Measurements from ENCODE around the gene METTL25B.
A peak's percentile ranks its signal among the peaks of the same experiment; 100 is the strongest.

The METTL25B gene

GRCh38 chr1:156746406-156746727, 18.1 kb downstream of the METTL25B start (continued):
- TF ChIP-seq POU6F1 (CRISPR knock-in tag; IDR thresholded peaks at IDR 0.05; ENCODE audit: borderline replicate concordance, low read depth) (no peak), CREB5 (CRISPR knock-in tag; IDR thresholded peaks at IDR 0.05; ENCODE audit: low read depth) (no peak)

- ATAC-seq: peak; percentile 64
- TF ChIP-seq ZNF70 (CRISPR knock-in tag; IDR thresholded peaks at IDR 0.05): no peak
- peak; percentile 50; the same call in 1 of the 2 replicates for TF ChIP-seq PATZ1 (CRISPR knock-in tag; IDR thresholded peaks at IDR 0.05; ENCODE audit: borderline replicate concordance)
These were observed 18.7 kb downstream of the METTL25B start for GRCh38 chr1:156746728-156747631.

GRCh38 chr1:156747742-156748669, 19.7 kb downstream of the METTL25B start:
- ATAC-seq: peak; percentile 2; the same call in 1 of the 3 replicates
- TF ChIP-seq PPARA (CRISPR knock-in tag; IDR thresholded peaks at IDR 0.05; ENCODE audit: borderline replicate concordance): no peak
- TF ChIP-seq OSR1 (CRISPR knock-in tag; IDR thresholded peaks at IDR 0.05): 0 out of 2 replicates have a peak, but pooled peaks have one; percentile 29

GRCh38 chr1:156748670-156749418, 20.6 kb downstream of the METTL25B start:
- peak; percentile 0; the same call in 1 of the 3 replicates for ATAC-seq
- TF ChIP-seq ESRRG (CRISPR knock-in tag; IDR thresholded peaks at IDR 0.05): no peak
- TF ChIP-seq ARNTL (CRISPR knock-in tag; IDR thresholded peaks at IDR 0.05; ENCODE audit: borderline replicate concordance, low read depth): no peak
- no peak for TF ChIP-seq ZNF70 (CRISPR knock-in tag; IDR thresholded peaks at IDR 0.05)
- no peak for TF ChIP-seq BACH2 (CRISPR knock-in tag; IDR thresholded peaks at IDR 0.05; ENCODE audit: borderline replicate concordance)
- no peak for TF ChIP-seq SNAI2 (CRISPR knock-in tag; IDR thresholded peaks at IDR 0.05)
- no peak for TF ChIP-seq CSDC2 (CRISPR knock-in tag; IDR thresholded peaks at IDR 0.05)
- TF ChIP-seq CSRNP3 (CRISPR knock-in tag; IDR thresholded peaks at IDR 0.05): no peak
- no peak for TF ChIP-seq ZNF565 (CRISPR knock-in tag; conservative IDR thresholded peaks at IDR 0.05; ENCODE audit: low read depth)
- TF ChIP-seq OSR1 (CRISPR knock-in tag; IDR thresholded peaks at IDR 0.05): no peak
- TF ChIP-seq ZFP30 (CRISPR knock-in tag; IDR thresholded peaks at IDR 0.05): no peak
- no peak for TF ChIP-seq ISL1 (CRISPR knock-in tag; IDR thresholded peaks at IDR 0.05)
- no peak for TF ChIP-seq POU6F1 (CRISPR knock-in tag; IDR thresholded peaks at IDR 0.05; ENCODE audit: borderline replicate concordance, low read depth)
